Measurements from ENCODE around the gene PCDHGA4. TPM values are rescaled to one million over a fixed set of nuclear protein-coding genes. Genes with fewer than 3 reads are reported as not detected.
"Not testable (repeated sequence)": the region's sequence is repeated elsewhere in the genome, so short reads cannot be mapped to it uniquely, and the experiment has no call there.

PCDHGA4 gene
- polyA plus RNA-seq (ENCODE audit: insufficient read length in 4 of 4): 1 to 10 TPM; 2.3 to 4.6 (median 2.4) TPM

GRCh38 chr5:141354900-141355469 is at the start of gene PCDHGA4:
Gene PCDHGA4 (plus strand): TSS chr5:141355021. CDS start chr5:141355108, 87 bp downstream.
- DNase-seq (ENCODE audit: low read depth in 4 of 4, low spot score in 3 of 4): no peak

- DNase-seq (ENCODE audit: low read depth in 4 of 4, low spot score in 3 of 4): no peak
These were observed 48.2 kb upstream of the PCDHGA4 start for GRCh38 chr5:141306630-141307029.

GRCh38 chr5:141313711-141314110 is 41.1 kb upstream of the PCDHGA4 start:
- no peak for DNase-seq (ENCODE audit: low read depth in 4 of 4, low spot score in 3 of 4)

- not testable (repeated sequence) for DNase-seq (ENCODE audit: low read depth in 4 of 4, low spot score in 3 of 4)
These were observed 37.9 kb upstream of the PCDHGA4 start for GRCh38 chr5:141316963-141317362.

GRCh38 chr5:141319202-141319601 is 35.6 kb upstream of the PCDHGA4 start:
- DNase-seq (ENCODE audit: low read depth in 4 of 4, low spot score in 3 of 4): no peak

- DNase-seq (ENCODE audit: low read depth in 4 of 4, low spot score in 3 of 4): no peak
These were observed 35.1 kb upstream of the PCDHGA4 start for GRCh38 chr5:141319699-141320098.

- DNase-seq (ENCODE audit: low read depth in 4 of 4, low spot score in 3 of 4): peak; percentile 87 to 90 (median 88)
These were observed 34.3 kb upstream of the PCDHGA4 start, which contains the start of gene TAF7 for GRCh38 chr5:141320225-141321169. Gene TAF7 (minus strand): TSS chr5:141320784. CDS start chr5:141320044, 740 bp downstream.

GRCh38 chr5:141322261-141322660 is 32.6 kb upstream of the PCDHGA4 start:
- no peak for DNase-seq (ENCODE audit: low read depth in 4 of 4, low spot score in 3 of 4)

GRCh38 chr5:141326088-141326854 is 28.6 kb upstream of the PCDHGA4 start:
- DNase-seq (ENCODE audit: low read depth in 4 of 4, low spot score in 3 of 4): no peak

GRCh38 chr5:141328231-141328630 is 26.6 kb upstream of the PCDHGA4 start:
- DNase-seq (ENCODE audit: low read depth in 4 of 4, low spot score in 3 of 4): no peak

- no peak for DNase-seq (ENCODE audit: low read depth in 4 of 4, low spot score in 3 of 4)
These were observed 24.3 kb upstream of the PCDHGA4 start, which contains the start of gene PCDHGA1 for GRCh38 chr5:141330299-141331080. Gene PCDHGA1 (plus strand): TSS chr5:141330514.

- not testable (repeated sequence) for DNase-seq (ENCODE audit: low read depth in 4 of 4, low spot score in 3 of 4)
These were observed 22.2 kb upstream of the PCDHGA4 start for GRCh38 chr5:141332571-141332970.

- peak in 1 of 4 donors; percentile 39 for DNase-seq (ENCODE audit: low read depth in 4 of 4, low spot score in 3 of 4)
These were observed 16.1 kb upstream of the PCDHGA4 start, which contains the start of gene PCDHGA2 for GRCh38 chr5:141338538-141339306. Gene PCDHGA2 (plus strand): TSS chr5:141338760.

- DNase-seq (ENCODE audit: low read depth in 4 of 4, low spot score in 3 of 4): not testable (repeated sequence)
These were observed 14.0 kb upstream of the PCDHGA4 start for GRCh38 chr5:141340781-141341354.

- DNase-seq (ENCODE audit: low read depth in 4 of 4, low spot score in 3 of 4): no peak
These were observed 12.0 kb upstream of the PCDHGA4 start for GRCh38 chr5:141342773-141343172.

GRCh38 chr5:141343242-141343952 is 11.4 kb upstream of the PCDHGA4 start, which contains the start of gene PCDHGA3:
Gene PCDHGA3 (plus strand): TSS chr5:141343829. CDS start chr5:141344034, 205 bp downstream.
- DNase-seq (ENCODE audit: low read depth in 4 of 4, low spot score in 3 of 4): no peak

- DNase-seq (ENCODE audit: low read depth in 4 of 4, low spot score in 3 of 4): no peak
These were observed 10.8 kb upstream of the PCDHGA4 start for GRCh38 chr5:141343953-141344463.

GRCh38 chr5:141345327-141345726 is 9.5 kb upstream of the PCDHGA4 start:
- DNase-seq (ENCODE audit: low read depth in 4 of 4, low spot score in 3 of 4): no peak
